Activated T-cell treated with anti-CD3 and anti-CD28 coated beads, Interleukin-2, amount 50 U/mL, for 4 hours (primary cell): Measurements from ENCODE around the gene ASIC2. TPM values are rescaled to one million over a fixed set of nuclear protein-coding genes. Genes with fewer than 3 reads are reported as not detected.

Source experiments
- ATAC-seq, 2 donors: fragments of 200-7000 bp; cut with Tn5 transposase; one replicate each; pipeline ENCODE4 v1.10.0; 2021
- DNase-seq: peaks from one replicate; pipeline ENCODE4 v3.0.0-alpha.2; 2020
- H3K27me3 Mint-ChIP-seq: one replicate; pipeline ENCODE4 v1.8.0; 2021; ENCODE audit warnings: low read depth, mixed read lengths
- H3K36me3 Mint-ChIP-seq: one replicate; pipeline ENCODE4 v1.8.0; 2022; ENCODE audit warnings: mixed read lengths; ENCODE audit not compliant: insufficient read depth
- H3K4me1 Mint-ChIP-seq: one replicate; pipeline ENCODE4 v1.8.0; 2021; ENCODE audit warnings: low read depth, mixed read lengths
- H3K4me3 Mint-ChIP-seq: one replicate; pipeline ENCODE4 v1.8.0; 2021; ENCODE audit warnings: mild to moderate bottlenecking, moderate library complexity, mixed read lengths
- H3K9me3 Mint-ChIP-seq: one replicate; pipeline ENCODE4 v1.8.0; 2021; ENCODE audit warnings: mixed read lengths
- total RNA-seq, 3 donors: library from RNA; stranded (reverse); gene quantifications; one replicate each; pipeline ENCODE4 v1.2.1, GENCODE V29; 2021

ASIC2 gene
- total RNA-seq, 3 donors from 2014 or later, result not detected

GRCh38 chr17:33198954-33199353 lies 94.1 kb downstream of the ASIC2 start:
- ATAC-seq, result no peak
- Mint-ChIP-seq H3K4me1 (no peaks in the 10 kb centered on the region), H3K4me3 (no peak overlapping the region), H3K27me3 (peaks cover 2% of the 10 kb centered on the region), H3K9me3 (no peaks in the 10 kb centered on the region), H3K36me3 (no peaks in the 10 kb centered on the region)
- no peak for DNase-seq

- H3K36me3 Mint-ChIP-seq, result no peaks in the 10 kb centered on the region
Observed at GRCh38 chr17:33197342-33197741, 95.8 kb downstream of the ASIC2 start.

DNA sequence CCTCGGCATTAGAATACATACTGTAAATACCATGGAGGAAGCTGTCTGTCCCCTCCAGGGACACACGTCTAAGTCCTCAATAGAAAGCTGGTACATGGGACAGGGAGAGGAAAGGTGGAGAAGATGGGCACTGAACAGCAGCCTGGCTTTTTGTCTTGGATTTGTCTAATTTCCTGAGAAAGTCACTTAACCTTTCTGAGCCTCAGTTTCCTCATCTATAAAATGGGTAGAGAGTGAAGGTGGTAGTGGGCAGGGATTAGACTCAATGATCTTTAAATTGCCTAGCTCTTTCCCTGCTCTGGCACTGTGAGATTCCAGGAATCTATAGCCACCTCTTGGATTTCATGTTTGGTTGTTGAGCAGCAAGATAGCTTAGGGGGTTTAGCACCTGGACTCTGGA lies 96.2 kb downstream of the ASIC2 start:
- H3K9me3 Mint-ChIP-seq, result no peaks in the 10 kb centered on the region
- H3K4me1 Mint-ChIP-seq, result no peaks in the 10 kb centered on the region
- H3K27me3 Mint-ChIP-seq, result peaks cover 4% of the 10 kb centered on the region
- H3K36me3 Mint-ChIP-seq, result no peaks in the 10 kb centered on the region
- H3K4me3 Mint-ChIP-seq, result no peak overlapping the region
- DNase-seq (no peak), ATAC-seq (no peak)

More at GRCh38 chr17:33197342-33197741, 95.8 kb downstream of the ASIC2 start:
- Mint-ChIP-seq H3K9me3 (no peaks in the 10 kb centered on the region), H3K27me3 (peaks cover 4% of the 10 kb centered on the region), H3K4me1 (no peaks in the 10 kb centered on the region), H3K4me3 (no peak overlapping the region)
- no peak for ATAC-seq
- DNase-seq, result no peak

DNA sequence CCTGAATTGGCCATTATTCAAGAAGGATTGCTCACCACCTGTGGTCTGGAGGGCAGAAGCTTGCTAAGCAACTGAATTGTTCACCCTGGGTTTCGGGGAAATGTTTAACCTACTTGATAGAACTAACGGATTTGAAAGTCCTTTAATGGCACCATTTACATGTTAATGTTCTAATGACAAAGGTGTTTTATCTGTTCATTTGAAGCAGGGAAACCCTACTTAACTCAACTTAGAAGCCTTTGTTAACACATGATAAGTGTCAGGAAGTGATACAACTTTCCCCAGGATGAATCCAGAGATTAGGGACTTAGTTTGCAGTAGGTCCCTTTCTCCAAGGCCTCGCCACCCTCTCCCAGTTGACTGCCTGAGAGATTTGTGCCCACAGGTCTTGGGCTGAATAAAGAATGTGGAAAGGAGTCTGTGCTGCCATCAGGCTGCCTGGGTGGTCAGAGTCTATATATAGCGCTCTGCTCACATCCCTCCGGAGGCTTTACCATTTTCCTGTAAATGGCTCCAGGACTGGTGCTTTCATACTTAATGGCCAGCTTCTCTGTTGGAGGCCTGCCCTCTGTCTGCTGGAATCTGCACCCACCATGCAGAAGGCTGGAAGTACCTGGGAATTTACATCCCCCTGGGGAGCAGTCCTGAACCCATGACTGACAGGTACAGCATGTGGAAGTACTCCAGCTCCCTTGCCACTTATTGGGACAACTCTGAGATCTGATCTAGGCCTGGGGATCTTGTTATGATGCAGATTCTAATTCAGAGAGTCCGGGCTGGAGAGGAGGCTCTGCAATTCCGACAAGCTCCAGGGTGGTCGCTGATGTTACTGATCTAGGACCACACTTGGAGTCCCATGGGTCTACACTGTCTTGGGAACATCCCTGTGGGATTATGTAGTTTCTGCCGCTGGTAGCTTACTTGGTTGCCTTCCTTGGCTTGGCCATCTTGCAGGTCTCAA lies 99.9 kb downstream of the ASIC2 start:
- Mint-ChIP-seq H3K9me3 (no peaks in the 10 kb centered on the region), H3K27me3 (peaks cover 9% of the 10 kb centered on the region), H3K36me3 (no peaks in the 10 kb centered on the region), H3K4me3 (no peak overlapping the region), H3K4me1 (no peaks in the 10 kb centered on the region)
- ATAC-seq (no peak), DNase-seq (no peak)

- H3K9me3 Mint-ChIP-seq, result no peaks in the 10 kb centered on the region
- H3K4me3 Mint-ChIP-seq, result no peak overlapping the region
- peaks cover 38% of the 10 kb centered on the region for H3K27me3 Mint-ChIP-seq
- ATAC-seq (no peak), DNase-seq (no peak)
- no peaks in the 10 kb centered on the region for H3K4me1 Mint-ChIP-seq
- H3K36me3 Mint-ChIP-seq, result no peaks in the 10 kb centered on the region
Observed at GRCh38 chr17:33183487-33184026, 109.5 kb downstream of the ASIC2 start.

- no peak overlapping the region for H3K4me3 Mint-ChIP-seq
- peaks cover 28% of the 10 kb centered on the region for H3K27me3 Mint-ChIP-seq
- no peaks in the 10 kb centered on the region for H3K9me3 Mint-ChIP-seq
- no peaks in the 10 kb centered on the region for H3K4me1 Mint-ChIP-seq
- ATAC-seq (no peak), DNase-seq (no peak)
- H3K36me3 Mint-ChIP-seq, result no peaks in the 10 kb centered on the region
Observed at GRCh38 chr17:33179151-33179550, 113.9 kb downstream of the ASIC2 start.

- DNase-seq (no peak), ATAC-seq (no peak)
- Mint-ChIP-seq H3K9me3 (no peaks in the 10 kb centered on the region), H3K4me1 (no peaks in the 10 kb centered on the region), H3K4me3 (no peak overlapping the region), H3K27me3 (peaks cover 26% of the 10 kb centered on the region), H3K36me3 (no peaks in the 10 kb centered on the region)
Observed at GRCh38 chr17:33178681-33179080, 114.4 kb downstream of the ASIC2 start.

GRCh38 chr17:33175562-33175961 lies 117.5 kb downstream of the ASIC2 start:
- DNase-seq, result no peak
- Mint-ChIP-seq H3K27me3 (peaks cover 19% of the 10 kb centered on the region), H3K4me3 (no peak overlapping the region), H3K4me1 (no peaks in the 10 kb centered on the region), H3K9me3 (no peaks in the 10 kb centered on the region), H3K36me3 (no peaks in the 10 kb centered on the region)
- no peak for ATAC-seq

DNA sequence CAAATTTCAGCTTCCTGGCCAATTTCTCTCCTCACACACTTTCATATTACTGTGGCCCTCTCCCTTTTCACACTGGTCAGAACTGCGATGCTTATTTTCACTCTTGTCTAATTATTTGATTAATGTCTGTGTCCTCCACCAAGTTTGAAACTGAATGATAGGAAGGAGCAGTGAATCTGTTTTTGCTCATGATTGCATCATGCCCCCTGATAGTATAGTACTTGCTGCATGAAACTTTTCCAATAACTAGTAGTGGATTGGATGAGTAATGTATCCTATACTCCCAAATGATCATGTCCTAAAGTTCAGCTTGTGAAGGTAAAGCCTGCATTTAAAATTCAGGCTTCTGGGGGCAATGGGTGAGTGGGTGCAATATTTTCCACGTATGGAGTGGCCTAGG lies 121.2 kb downstream of the ASIC2 start:
- peaks cover 18% of the 10 kb centered on the region for H3K27me3 Mint-ChIP-seq
- ATAC-seq, result no peak

GRCh38 chr17:33169580-33170285 lies 123.4 kb downstream of the ASIC2 start:
- Mint-ChIP-seq H3K9me3 (no peaks in the 10 kb centered on the region), H3K36me3 (no peaks in the 10 kb centered on the region), H3K27me3 (peaks cover 15% of the 10 kb centered on the region), H3K4me1 (no peaks in the 10 kb centered on the region), H3K4me3 (no peak overlapping the region)
- no peak for DNase-seq
- no peak for ATAC-seq

More for the DNA sequence above, 121.2 kb downstream of the ASIC2 start:
- DNase-seq, result no peak
- H3K4me1 Mint-ChIP-seq, result no peaks in the 10 kb centered on the region
- no peaks in the 10 kb centered on the region for H3K36me3 Mint-ChIP-seq
- no peaks in the 10 kb centered on the region for H3K9me3 Mint-ChIP-seq
- no peak overlapping the region for H3K4me3 Mint-ChIP-seq

DNA sequence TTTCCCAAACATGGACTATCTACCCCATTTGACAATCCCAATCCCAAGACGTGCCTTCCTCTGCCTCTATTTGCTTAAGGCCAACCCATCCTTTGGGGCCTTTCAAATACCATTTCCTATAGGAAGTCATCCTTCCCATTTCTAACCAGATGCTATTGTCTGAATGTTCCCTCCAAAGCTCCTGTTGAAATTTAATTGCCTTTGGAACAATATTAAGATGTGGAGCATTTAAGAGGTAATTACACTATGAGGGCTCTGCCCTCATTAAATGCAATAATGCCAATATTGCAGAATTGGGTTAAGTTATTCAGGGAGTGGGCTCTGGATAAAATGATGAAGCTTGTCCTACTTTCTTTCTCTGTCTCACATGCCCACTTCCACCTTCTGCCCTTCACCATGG lies 125.4 kb downstream of the ASIC2 start:
- Mint-ChIP-seq H3K27me3 (peaks cover 17% of the 10 kb centered on the region), H3K4me1 (no peaks in the 10 kb centered on the region), H3K9me3 (no peaks in the 10 kb centered on the region), H3K36me3 (no peaks in the 10 kb centered on the region), H3K4me3 (no peak overlapping the region)
- DNase-seq, result no peak
- no peak for ATAC-seq

- no peaks in the 10 kb centered on the region for H3K36me3 Mint-ChIP-seq
- no peaks in the 10 kb centered on the region for H3K9me3 Mint-ChIP-seq
- no peak for ATAC-seq
- H3K4me1 Mint-ChIP-seq, result no peaks in the 10 kb centered on the region
- no peak for DNase-seq
- no peak overlapping the region for H3K4me3 Mint-ChIP-seq
- peaks cover 21% of the 10 kb centered on the region for H3K27me3 Mint-ChIP-seq
Observed at GRCh38 chr17:33166472-33166871, 126.6 kb downstream of the ASIC2 start.

DNA sequence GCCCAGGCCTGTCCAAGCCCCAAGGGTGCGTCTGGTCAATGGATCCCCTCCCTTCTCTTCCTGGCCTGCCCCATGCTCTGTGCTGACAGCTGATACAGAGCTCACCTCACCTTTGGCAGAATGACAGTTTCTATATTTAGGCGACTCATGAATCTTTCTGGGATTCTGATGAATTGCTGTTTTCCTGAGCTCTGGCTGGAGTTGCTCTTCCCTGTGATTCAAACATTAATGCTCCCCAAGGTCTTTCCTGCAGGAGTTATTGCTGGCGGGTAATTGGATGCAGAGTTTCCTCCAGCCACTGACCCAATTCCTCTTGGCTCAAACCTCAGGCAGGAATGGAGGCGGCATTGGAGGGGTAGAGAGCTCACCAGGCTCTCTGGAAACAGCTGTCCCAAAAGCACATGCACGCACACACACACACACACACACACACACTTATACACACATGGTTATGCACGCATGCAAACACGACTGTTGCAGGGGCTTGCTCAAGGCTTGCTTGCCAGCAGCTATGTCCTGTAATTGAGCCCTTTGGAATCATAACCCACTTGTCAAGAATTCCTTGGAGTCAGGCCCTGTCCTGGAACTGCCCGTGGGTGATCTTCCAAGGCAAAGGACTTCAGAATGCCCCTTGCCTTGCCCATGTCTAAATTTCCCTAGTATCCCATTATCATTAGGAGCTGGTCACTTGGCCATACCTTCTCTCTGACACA lies 128.8 kb downstream of the ASIC2 start:
- DNase-seq (no peak), ATAC-seq (no peak)
- H3K27me3 Mint-ChIP-seq, result peaks cover 18% of the 10 kb centered on the region
- no peaks in the 10 kb centered on the region for H3K4me1 Mint-ChIP-seq
- H3K9me3 Mint-ChIP-seq, result no peaks in the 10 kb centered on the region
- no peaks in the 10 kb centered on the region for H3K36me3 Mint-ChIP-seq
- H3K4me3 Mint-ChIP-seq, result no peak overlapping the region

DNA sequence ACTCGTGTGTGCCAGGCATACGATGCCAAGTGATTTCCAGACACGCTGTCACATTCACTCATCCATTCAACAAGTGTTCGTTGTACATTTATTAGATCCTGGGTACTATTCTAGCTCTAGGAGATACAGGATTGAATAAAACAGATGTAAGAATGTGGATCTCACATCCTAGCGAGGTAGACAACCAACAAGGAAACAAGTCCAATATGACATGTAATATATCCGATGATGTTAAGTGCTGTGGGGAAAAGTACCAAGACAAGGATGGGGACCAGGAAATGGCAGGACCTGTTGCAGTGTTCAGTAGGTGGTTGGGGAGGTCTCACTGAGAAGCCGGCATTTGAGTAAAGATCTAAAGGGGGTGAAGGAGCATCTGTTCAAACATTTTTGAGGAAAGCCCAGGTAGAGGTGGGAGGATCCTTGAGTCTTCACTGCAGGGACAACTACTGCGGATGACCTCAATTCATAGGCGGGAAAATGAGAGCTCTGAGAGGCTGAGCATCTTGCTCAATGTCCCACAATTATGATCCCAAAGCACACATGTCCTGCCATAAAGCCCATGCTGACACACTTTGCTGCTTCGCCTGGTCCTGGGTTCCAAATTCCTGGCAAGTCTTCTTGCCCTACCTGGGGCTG lies 129.4 kb downstream of the ASIC2 start:
- DNase-seq, result no peak
- Mint-ChIP-seq H3K27me3 (peaks cover 18% of the 10 kb centered on the region), H3K4me3 (no peak overlapping the region), H3K9me3 (no peaks in the 10 kb centered on the region), H3K36me3 (no peaks in the 10 kb centered on the region), H3K4me1 (no peaks in the 10 kb centered on the region)
- ATAC-seq, result no peak
